ENCODE data around the gene NPHP4. TPM values are rescaled to one million over a fixed set of nuclear protein-coding genes. Genes with fewer than 3 reads are reported as not detected.

NPHP4 gene
- total and polyA plus RNA-seq, 10 of the 15 experiments (the other 5 are each of a cell fraction or from before 2014, with no cell fraction given), result 0.16 to 10.5 (median 3.1) TPM

DNA sequence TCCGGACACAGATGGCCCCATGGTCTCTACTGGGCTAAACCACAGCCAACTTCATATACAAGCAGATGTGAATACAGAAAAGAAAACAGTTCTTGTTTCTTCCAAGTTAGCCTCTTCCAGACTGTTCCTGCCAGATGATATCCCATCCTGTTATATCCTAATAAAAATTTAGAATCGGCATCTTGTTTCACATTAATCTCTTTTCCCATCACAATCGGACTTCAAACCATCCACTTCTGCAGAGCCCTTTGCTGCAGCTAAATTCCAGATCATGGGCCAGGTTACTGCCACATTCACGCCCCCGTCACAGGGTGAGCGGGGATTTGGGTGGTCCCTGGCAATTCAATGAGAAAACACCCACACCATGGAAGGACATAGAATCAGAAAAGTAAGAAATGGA is 57.2 kb downstream of the NPHP4 start (continued):
- TF ChIP-seq, protein P1, sequence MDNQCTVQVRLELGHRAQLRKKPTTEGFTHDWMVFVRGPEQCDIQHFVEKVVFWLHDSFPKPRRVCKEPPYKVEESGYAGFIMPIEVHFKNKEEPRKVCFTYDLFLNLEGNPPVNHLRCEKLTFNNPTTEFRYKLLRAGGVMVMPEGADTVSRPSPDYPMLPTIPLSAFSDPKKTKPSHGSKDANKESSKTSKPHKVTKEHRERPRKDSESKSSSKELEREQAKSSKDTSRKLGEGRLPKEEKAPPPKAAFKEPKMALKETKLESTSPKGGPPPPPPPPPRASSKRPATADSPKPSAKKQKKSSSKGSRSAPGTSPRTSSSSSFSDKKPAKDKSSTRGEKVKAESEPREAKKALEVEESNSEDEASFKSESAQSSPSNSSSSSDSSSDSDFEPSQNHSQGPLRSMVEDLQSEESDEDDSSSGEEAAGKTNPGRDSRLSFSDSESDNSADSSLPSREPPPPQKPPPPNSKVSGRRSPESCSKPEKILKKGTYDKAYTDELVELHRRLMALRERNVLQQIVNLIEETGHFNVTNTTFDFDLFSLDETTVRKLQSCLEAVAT (IDR thresholded peaks at IDR 0.05), result no peak

GRCh38 chr1:5934058-5934884 is 58.0 kb downstream of the NPHP4 start:
- H3K9me3 ChIP-seq (replicated peaks; ENCODE audit: control insufficient read depth, insufficient read depth, low read length), result no peaks in the 10 kb centered on the region
- no peak overlapping the region for H2AFZ ChIP-seq (ENCODE audit: control insufficient read depth, low read depth, low read length)
- DNase-seq (ENCODE audit: low read depth, low spot score) (no peak), ATAC-seq (no peak), FAIRE-seq (no peak)
- peaks cover 3% of the 10 kb centered on the region in 2 experiments; a peak in 3 of 4 replicates for H3K36me3 ChIP-seq (ENCODE audit: control insufficient read depth in 2 of 2, insufficient read depth in 2 of 2, low read length in 1 of 2)
- intact Hi-C loops (cut with micrococcal nuclease; ENCODE audit: unreplicated experiment), result no loop called here
- ChIA-PET RAD21 (ENCODE audit: unreplicated experiment) (no interaction called here), POLR2A (no interaction called here), CTCF (no interaction called here), SMC1A (ENCODE audit: uncharacterized antibody, unreplicated experiment) (no interaction called here)
- 94% methylated on average over 20 of the region's 20 CpGs for WGBS (ENCODE audit: insufficient coverage, insufficient replicate concordance, low lambda C conversion rate, missing lambda C conversion rate)
- no peak overlapping the region for H3K9ac ChIP-seq (ENCODE audit: control insufficient read depth, insufficient read depth, low read length)
- H3K27me3 ChIP-seq (replicated peaks in 1 of 2; ENCODE audit: control insufficient read depth in 2 of 2, insufficient read depth in 2 of 2, low read length in 1 of 2), result no peaks in the 10 kb centered on the region
- H4K20me1 ChIP-seq (ENCODE audit: control insufficient read depth, insufficient read depth), result no peaks in the 10 kb centered on the region
- BruUV-seq (replicated peaks), result no TSS peak
- H3K27ac ChIP-seq (ENCODE audit: control insufficient read depth, insufficient read depth), result no peak overlapping the region
- H3K4me1 ChIP-seq (ENCODE audit: control insufficient read depth, insufficient read depth, low read length), result no peaks in the 10 kb centered on the region
- in situ Hi-C loops (cut with MboI), result no loop called here
- H3K4me2 ChIP-seq (ENCODE audit: control insufficient read depth, insufficient read depth), result no peak overlapping the region
- H3K79me2 ChIP-seq (ENCODE audit: control insufficient read depth, insufficient read depth, low read length), result no peaks in the 10 kb centered on the region
- H3K4me3 ChIP-seq, result no peak overlapping the region
- TF ChIP-seq, protein P2, sequence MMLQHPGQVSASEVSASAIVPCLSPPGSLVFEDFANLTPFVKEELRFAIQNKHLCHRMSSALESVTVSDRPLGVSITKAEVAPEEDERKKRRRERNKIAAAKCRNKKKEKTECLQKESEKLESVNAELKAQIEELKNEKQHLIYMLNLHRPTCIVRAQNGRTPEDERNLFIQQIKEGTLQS (IDR thresholded peaks at IDR 0.05; ENCODE audit: borderline replicate concordance, extremely low read depth, low read depth, low read length), result no peak
- no peak for TF ChIP-seq ATF2 (IDR thresholded peaks at IDR 0.05; ENCODE audit: low read length)
- no peak for TF ChIP-seq SMAD5 (IDR thresholded peaks at IDR 0.05; ENCODE audit: low read depth)
- TF ChIP-seq LARP7 (IDR thresholded peaks at IDR 0.05), result no peak
- TF ChIP-seq SMC3 (IDR thresholded peaks at IDR 0.05; ENCODE audit: borderline replicate concordance, low read length), result no peak
- no peak for TF ChIP-seq CTCF (IDR thresholded peaks at IDR 0.05 in 2 of 3, conservative IDR thresholded peaks at IDR 0.05 in 1 of 3; ENCODE audit: control insufficient read depth in 2 of 3, extremely low read depth in 1 of 3, insufficient read depth in 1 of 3, low read depth in 3 of 3, low read length in 3 of 3)
- TF ChIP-seq EZH2 (IDR thresholded peaks at IDR 0.05; ENCODE audit: borderline replicate concordance, control insufficient read depth, low read depth, low read length), result no peak
- TF ChIP-seq NFYA (IDR thresholded peaks at IDR 0.05; ENCODE audit: borderline replicate concordance, low read depth, low read length), result no peak
- TF ChIP-seq RB1 (IDR thresholded peaks at IDR 0.05; ENCODE audit: borderline replicate concordance), result no peak
- TF ChIP-seq, protein P3, sequence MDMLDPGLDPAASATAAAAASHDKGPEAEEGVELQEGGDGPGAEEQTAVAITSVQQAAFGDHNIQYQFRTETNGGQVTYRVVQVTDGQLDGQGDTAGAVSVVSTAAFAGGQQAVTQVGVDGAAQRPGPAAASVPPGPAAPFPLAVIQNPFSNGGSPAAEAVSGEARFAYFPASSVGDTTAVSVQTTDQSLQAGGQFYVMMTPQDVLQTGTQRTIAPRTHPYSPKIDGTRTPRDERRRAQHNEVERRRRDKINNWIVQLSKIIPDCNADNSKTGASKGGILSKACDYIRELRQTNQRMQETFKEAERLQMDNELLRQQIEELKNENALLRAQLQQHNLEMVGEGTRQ (IDR thresholded peaks at IDR 0.05; ENCODE audit: borderline replicate concordance, low read depth, low read length), result no peak
- TF ChIP-seq CEBPB (IDR thresholded peaks at IDR 0.05; ENCODE audit: borderline replicate concordance in 1 of 2, low read depth in 2 of 2, low read length in 2 of 2), result no peak

All from GM12878 (cell line).